ENCODE results near the gene DNTT.

DNTT gene

GRCh38 chr10:96304230-96304629 is at the start of gene DNTT:
TSS of gene DNTT (plus strand) at chr10:96304434. CDS start at chr10:96304498, 64 bp downstream.
- TF ChIP-seq CTCF (IDR thresholded peaks at IDR 0.05) = no peak

- no peak for TF ChIP-seq CTCF (IDR thresholded peaks at IDR 0.05)
Measured at GRCh38 chr10:96254976-96255375, 49.3 kb upstream of the DNTT start.

- TF ChIP-seq CTCF (IDR thresholded peaks at IDR 0.05) = no peak
Measured at GRCh38 chr10:96255549-96256333, 48.5 kb upstream of the DNTT start.

GRCh38 chr10:96257944-96258343 is 46.3 kb upstream of the DNTT start:
- TF ChIP-seq CTCF (IDR thresholded peaks at IDR 0.05) = no peak

- no peak for TF ChIP-seq CTCF (IDR thresholded peaks at IDR 0.05)
Measured at GRCh38 chr10:96259150-96259549, 45.1 kb upstream of the DNTT start.

- TF ChIP-seq CTCF (IDR thresholded peaks at IDR 0.05) = no peak
Measured at GRCh38 chr10:96260014-96260413, 44.2 kb upstream of the DNTT start.

- TF ChIP-seq CTCF (IDR thresholded peaks at IDR 0.05) = no peak
Measured at GRCh38 chr10:96261132-96261531, 43.1 kb upstream of the DNTT start.

GRCh38 chr10:96261930-96262329 is 42.3 kb upstream of the DNTT start:
- TF ChIP-seq CTCF (IDR thresholded peaks at IDR 0.05) = no peak

All from LNCAP (cell line).